ENCODE measurements around the gene CARMIL3. TPM values are rescaled to one million over a fixed set of nuclear protein-coding genes. Genes with fewer than 3 reads are reported as not detected.

Gene CARMIL3
- total and polyA plus RNA-seq, 2 of the 4 experiments (the other 2 are of a cell fraction), result under 0.01 TPM; not detected in 1

GRCh38 chr14:24115422-24116127, 63.8 kb downstream of the CARMIL3 start (continued):
- TF ChIP-seq USF2 (IDR thresholded peaks at IDR 0.05; ENCODE audit: low read depth, low read length) (no peak), BHLHE40 (IDR thresholded peaks at IDR 0.05; ENCODE audit: low read depth, low read length) (no peak)

DNA sequence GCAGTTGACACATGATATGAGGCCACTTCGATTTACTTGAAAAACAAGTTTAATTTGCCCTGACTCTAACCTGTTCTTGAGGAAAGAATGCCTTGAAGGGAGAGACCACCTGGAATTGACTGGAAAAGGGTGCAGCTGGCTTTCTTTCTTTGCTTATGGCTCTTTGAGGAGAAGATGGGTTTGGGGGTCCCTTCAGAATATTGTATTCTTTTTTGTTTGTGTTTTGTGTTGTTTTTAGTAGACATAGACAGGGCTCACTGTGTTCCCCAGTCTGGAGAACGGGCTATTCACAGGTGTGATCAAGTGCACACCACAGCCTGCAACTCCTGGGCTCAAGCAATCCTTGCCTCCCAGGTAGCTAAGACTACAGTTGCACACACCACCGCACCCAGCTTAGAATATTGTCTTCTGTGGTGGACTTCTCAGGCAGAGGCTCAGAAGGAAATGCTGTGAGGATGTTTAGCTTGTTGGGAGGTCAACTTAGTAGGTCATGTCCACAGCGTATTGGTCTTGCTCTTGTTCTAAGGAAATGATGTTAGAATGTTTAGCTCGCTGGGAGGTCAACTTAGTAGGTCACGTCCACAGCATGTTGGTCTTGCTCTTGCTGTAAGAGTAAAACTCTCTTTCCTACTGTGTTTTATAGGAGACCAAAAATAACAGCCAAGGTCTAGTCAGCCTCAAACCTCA, 64.5 kb downstream of the CARMIL3 start:
- H2BK120ac ChIP-seq (ENCODE audit: low read depth, low read length), result no peak overlapping the region
- H2BK5ac ChIP-seq (ENCODE audit: low read depth, low read length, poor library complexity, severe bottlenecking), result no peak overlapping the region
- H3K23ac ChIP-seq (ENCODE audit: low read depth, low read length), result no peak overlapping the region
- no peaks in the 10 kb centered on the region for H4K20me1 ChIP-seq (ENCODE audit: insufficient read depth, low read length)
- peaks cover 3% of the 10 kb centered on the region; the same call in 1 of the 2 replicates for H3K4me1 ChIP-seq (ENCODE audit: control insufficient read depth, insufficient read depth, low read length)
- no TSS peak for BruUV-seq (replicated peaks)
- peaks cover 10 to 16% of the 10 kb centered on the region in 2 experiments; a peak in 2 of 4 replicates for H3K79me1 ChIP-seq (ENCODE audit: low read depth in 1 of 2, low read length in 2 of 2)
- no peak overlapping the region for H3K9ac ChIP-seq (ENCODE audit: low read depth, low read length)
- H3K36me3 ChIP-seq (ENCODE audit: control insufficient read depth, insufficient read depth, low read length), result peaks cover 23% of the 10 kb centered on the region
- no peak overlapping the region for H4K5ac ChIP-seq (ENCODE audit: low read depth, low read length)
- DNase-seq (no peak), ATAC-seq (ENCODE audit: low read depth) (no peak)
- 80% methylated on average over 1 of the region's 6 CpGs; no CpG with 5 or more reads in 1 of the 2 experiments for WGBS, 2 experiments (ENCODE audit: extremely low coverage in 2 of 2, insufficient read length in 1 of 2)
- H3K4me3 ChIP-seq (ENCODE audit: insufficient read depth, low read depth, low read length), result no peak overlapping the region
- no peaks in the 10 kb centered on the region for H3K27me3 ChIP-seq (ENCODE audit: control insufficient read depth, insufficient read depth, low read length)
- in situ Hi-C loops (cut with MboI; ENCODE audit: low sequenced_read_pairs), result no loop called here
- dilution Hi-C loops (cut with HindIII; ENCODE audit: low sequenced_read_pairs, unreplicated experiment), result no loop called here
- H2AK5ac ChIP-seq (ENCODE audit: low read depth, low read length), result no peak overlapping the region
- H3K9me1 ChIP-seq (ENCODE audit: insufficient read depth, low read length), result peaks cover 8% of the 10 kb centered on the region; the same call in 1 of the 2 replicates
- H4K8ac ChIP-seq (ENCODE audit: low read depth in 2 of 2, low read length in 2 of 2), result no peak overlapping the region
- H3K4ac ChIP-seq (ENCODE audit: low read depth, low read length), result no peak overlapping the region
- H3K9me3 ChIP-seq (ENCODE audit: control insufficient read depth, insufficient read depth, low read length), result no peaks in the 10 kb centered on the region
- ChIA-PET CTCF (no interaction called here), POLR2A (ENCODE audit: unreplicated experiment) (no interaction called here)
- intact Hi-C loops (cut with micrococcal nuclease), result no loop called here
- H2BK20ac ChIP-seq (ENCODE audit: low read depth, low read length), result no peak overlapping the region
- H3K56ac ChIP-seq (ENCODE audit: extremely low read depth, insufficient read depth, low read length), result no peak overlapping the region
- no peak overlapping the region for H4K91ac ChIP-seq (ENCODE audit: insufficient read depth, low read depth, low read length)
- no peak overlapping the region for H2AFZ ChIP-seq (replicated peaks; ENCODE audit: low read length, poor library complexity)
- H2BK15ac ChIP-seq (ENCODE audit: low read depth, low read length), result no peak overlapping the region
- H3K4me2 ChIP-seq (ENCODE audit: low read depth, low read length), result no peak overlapping the region
- no peak overlapping the region for H3K18ac ChIP-seq (ENCODE audit: low read depth, low read length)
- H3K27ac ChIP-seq (ENCODE audit: insufficient read depth, low read length), result no peak overlapping the region
- H3K14ac ChIP-seq (replicated peaks; ENCODE audit: low read depth, low read length), result no peak overlapping the region
- H2AK9ac ChIP-seq (replicated peaks; ENCODE audit: low read depth, low read length, poor library complexity), result no peak overlapping the region
- TF ChIP-seq MAFK (IDR thresholded peaks at IDR 0.05; ENCODE audit: low read depth, low read length), result no peak
- no peak for TF ChIP-seq RCOR1 (IDR thresholded peaks at IDR 0.05; ENCODE audit: insufficient replicate concordance, low read length)
- no peak for TF ChIP-seq CHD1 (IDR thresholded peaks at IDR 0.05; ENCODE audit: low read depth, low read length)
- no peak for TF ChIP-seq NFE2L2 (IDR thresholded peaks at IDR 0.05; ENCODE audit: low read depth, low read length)
- no peak for TF ChIP-seq SMC3 (IDR thresholded peaks at IDR 0.05; ENCODE audit: low read depth, low read length)
- TF ChIP-seq BHLHE40 (IDR thresholded peaks at IDR 0.05; ENCODE audit: low read depth, low read length), result no peak
- TF ChIP-seq RFX5 (IDR thresholded peaks at IDR 0.05; ENCODE audit: low read depth, low read length), result no peak
- TF ChIP-seq POLR2A (IDR thresholded peaks at IDR 0.05; ENCODE audit: low read depth, low read length), result no peak
- no peak for TF ChIP-seq ELK1 (IDR thresholded peaks at IDR 0.05; ENCODE audit: borderline replicate concordance, low read depth, low read length)
- no peak for TF ChIP-seq RAD21 (IDR thresholded peaks at IDR 0.05; ENCODE audit: low read length)
- TF ChIP-seq MXI1 (IDR thresholded peaks at IDR 0.05; ENCODE audit: borderline replicate concordance, low read depth, low read length), result no peak
- TF ChIP-seq USF2 (IDR thresholded peaks at IDR 0.05; ENCODE audit: low read depth, low read length), result no peak
- no peak for TF ChIP-seq CEBPB (IDR thresholded peaks at IDR 0.05; ENCODE audit: low read depth, low read length)

All from IMR-90 (cell line).